Choroid plexus epithelial cell (primary cell): Measurements from ENCODE around the gene MARCHF9.
"Not testable (repeated sequence)": the region's sequence is repeated elsewhere in the genome, so short reads cannot be mapped to it uniquely, and the experiment has no call there.

Experiments
- DNase-seq: peaks from one replicate; pipeline ENCODE4 v3.0.0-alpha.2; 2010; ENCODE audit warnings: low read depth
- H3K4me3 ChIP-seq: 2 replicates; pipeline ENCODE4 v1.5.1; 2011; ENCODE audit warnings: low read depth, mild to moderate bottlenecking, control low read depth, low read length, moderate library complexity
- CTCF ChIP-seq: conservative IDR thresholded peaks from 2 replicates; pipeline ENCODE4 v1.5.1; 2011; ENCODE audit warnings: low read depth, mild to moderate bottlenecking, control low read depth, inconsistent platforms, low read length, moderate library complexity

MARCHF9 gene

GRCh38 chr12:57720606-57721595 lies 34.0 kb upstream of the MARCHF9 start:
- DNase-seq, result no peak
- H3K4me3 ChIP-seq, result no peak overlapping the region
- no peak for TF ChIP-seq CTCF

- not testable (repeated sequence) for H3K4me3 ChIP-seq
These were observed 32.9 kb upstream of the MARCHF9 start for GRCh38 chr12:57721846-57722608.

GRCh38 chr12:57722716-57723629 lies 31.9 kb upstream of the MARCHF9 start:
- DNase-seq, result no peak
- no peak for TF ChIP-seq CTCF
- H3K4me3 ChIP-seq, result no peak overlapping the region

More at GRCh38 chr12:57721846-57722608, 32.9 kb upstream of the MARCHF9 start:
- DNase-seq, result not testable (repeated sequence)

GRCh38 chr12:57723630-57723962 lies 31.3 kb upstream of the MARCHF9 start:
- H3K4me3 ChIP-seq, result no peak overlapping the region
- TF ChIP-seq CTCF, result no peak
- DNase-seq, result no peak

- no peak for DNase-seq
- no peak for TF ChIP-seq CTCF
- H3K4me3 ChIP-seq, result no peak overlapping the region
These were observed 30.6 kb upstream of the MARCHF9 start for GRCh38 chr12:57724003-57724935.

- no peak overlapping the region for H3K4me3 ChIP-seq
- TF ChIP-seq CTCF, result no peak
- no peak for DNase-seq
These were observed 29.8 kb upstream of the MARCHF9 start for GRCh38 chr12:57724936-57725740.
